Lower lobe of right lung (tissue), 2 donors: ENCODE results near the gene COL20A1. TPM values are rescaled to one million over a fixed set of nuclear protein-coding genes. Genes with fewer than 3 reads are reported as not detected.
"Not testable (repeated sequence)": the region's sequence is repeated elsewhere in the genome, so short reads cannot be mapped to it uniquely, and the experiment has no call there.

Experiments used
- ATAC-seq, 2 donors: fragments of 200-7000 bp; cut with Tn5 transposase; one replicate each; pipeline ENCODE4 v1.9.1; 2020 to 2022; ENCODE audit warnings: mild to moderate bottlenecking in 2 of 2, moderate library complexity in 2 of 2
- DNase-seq: peaks from one replicate; pipeline ENCODE4 v3.0.0-alpha.2; 2020
- H3K27ac ChIP-seq: fragments of 200-600 bp; one replicate; pipeline ENCODE4 v1.8.0; 2022
- H3K27me3 ChIP-seq: fragments of 200-600 bp; one replicate; pipeline ENCODE4 v1.8.0; 2022; ENCODE audit warnings: low read depth
- H3K36me3 ChIP-seq: fragments of 200-600 bp; one replicate; pipeline ENCODE4 v1.8.0; 2022; ENCODE audit warnings: mild to moderate bottlenecking
- H3K4me1 ChIP-seq: fragments of 200-600 bp; one replicate; pipeline ENCODE4 v1.8.0; 2022
- H3K4me3 ChIP-seq: fragments of 200-600 bp; one replicate; pipeline ENCODE4 v1.8.0; 2022; ENCODE audit warnings: mild to moderate bottlenecking
- H3K9me3 ChIP-seq: fragments of 200-600 bp; one replicate; pipeline ENCODE4 v1.8.0; 2022
- intact Hi-C: fragments of 100-400 bp; cut with DNase I; formaldehyde crosslinking; loops from one replicate; pipeline ENCODE4 v1.11.0; 2022
- total RNA-seq: library from RNA; stranded (reverse); fragmentation: NEBNext Ultra II Directional; extraction: Animal tissue kit (Norgen Biotek cat#: 25700); gene quantifications from one replicate; pipeline ENCODE4 v1.2.1, GENCODE V29; 2021
- TF ChIP-seq, protein P1 (sequence below): fragments of 200-600 bp; IDR thresholded peaks from one replicate; pipeline ENCODE4 v1.8.0; 2022; ENCODE audit warnings: antibody characterized with exemption, mild to moderate bottlenecking
- donor health status: DM: no; HTN: yes; CAD: no; lungs with severe emphysema.

Gene COL20A1
- total RNA-seq, 1 donor from 2014 or later: not detected

DNA sequence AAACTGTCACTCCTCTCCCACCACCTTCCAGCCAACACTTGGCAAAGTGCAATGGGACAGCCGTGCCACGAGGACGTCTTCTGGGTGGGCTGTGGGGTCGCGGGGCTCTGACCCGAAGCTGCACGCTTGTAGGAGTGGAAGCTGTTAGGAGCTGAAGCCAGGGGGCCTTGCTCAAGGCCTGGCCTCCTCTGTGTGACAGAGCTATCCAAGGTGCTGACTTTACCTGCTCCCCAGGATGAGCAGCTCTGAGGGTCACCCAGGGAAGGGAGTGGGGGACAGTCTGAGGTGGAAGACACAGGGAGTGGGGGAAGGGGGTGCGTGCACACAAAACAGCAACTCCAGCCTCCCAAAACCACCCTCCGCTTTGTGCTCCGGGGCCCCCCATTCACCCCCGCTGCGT lies 85.6 kb downstream of the COL20A1 start:
- Histone ChIP-seq H3K36me3 (no peaks in the 10 kb centered on the region), H3K9me3 (no peaks in the 10 kb centered on the region), H3K4me3 (no peak overlapping the region), H3K27ac (no peak overlapping the region), H3K4me1 (no peaks in the 10 kb centered on the region), H3K27me3 (peaks cover 82% of the 10 kb centered on the region)
- ATAC-seq (no peak), DNase-seq (no peak)
- TF ChIP-seq, protein P1, sequence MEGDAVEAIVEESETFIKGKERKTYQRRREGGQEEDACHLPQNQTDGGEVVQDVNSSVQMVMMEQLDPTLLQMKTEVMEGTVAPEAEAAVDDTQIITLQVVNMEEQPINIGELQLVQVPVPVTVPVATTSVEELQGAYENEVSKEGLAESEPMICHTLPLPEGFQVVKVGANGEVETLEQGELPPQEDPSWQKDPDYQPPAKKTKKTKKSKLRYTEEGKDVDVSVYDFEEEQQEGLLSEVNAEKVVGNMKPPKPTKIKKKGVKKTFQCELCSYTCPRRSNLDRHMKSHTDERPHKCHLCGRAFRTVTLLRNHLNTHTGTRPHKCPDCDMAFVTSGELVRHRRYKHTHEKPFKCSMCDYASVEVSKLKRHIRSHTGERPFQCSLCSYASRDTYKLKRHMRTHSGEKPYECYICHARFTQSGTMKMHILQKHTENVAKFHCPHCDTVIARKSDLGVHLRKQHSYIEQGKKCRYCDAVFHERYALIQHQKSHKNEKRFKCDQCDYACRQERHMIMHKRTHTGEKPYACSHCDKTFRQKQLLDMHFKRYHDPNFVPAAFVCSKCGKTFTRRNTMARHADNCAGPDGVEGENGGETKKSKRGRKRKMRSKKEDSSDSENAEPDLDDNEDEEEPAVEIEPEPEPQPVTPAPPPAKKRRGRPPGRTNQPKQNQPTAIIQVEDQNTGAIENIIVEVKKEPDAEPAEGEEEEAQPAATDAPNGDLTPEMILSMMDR: no peak
- intact Hi-C loops: no loop called here

DNA sequence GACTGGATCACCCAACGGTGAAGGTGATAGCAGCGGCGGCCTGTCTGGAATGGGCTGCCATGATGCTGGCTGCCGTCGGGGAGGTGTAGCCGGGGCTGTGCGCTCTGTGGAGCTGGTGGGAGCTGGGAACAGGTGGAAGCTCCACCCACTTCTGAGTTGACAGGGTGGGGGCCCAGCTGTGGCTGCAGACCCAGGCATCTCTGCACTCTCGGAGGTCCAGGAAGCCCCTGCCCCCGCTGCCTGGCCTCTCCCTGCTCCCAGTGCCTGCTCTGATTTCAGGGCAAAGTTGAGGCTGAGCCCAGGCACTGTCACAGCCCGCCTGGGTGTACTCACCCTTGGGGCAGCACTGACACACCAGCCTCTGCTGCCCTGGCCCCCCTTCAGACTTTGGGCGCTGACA lies 86.3 kb downstream of the COL20A1 start:
- DNase-seq: no peak
- peaks cover 76% of the 10 kb centered on the region for H3K27me3 ChIP-seq
- H3K4me3 ChIP-seq: no peak overlapping the region
- intact Hi-C loops: no loop called here
- no peaks in the 10 kb centered on the region for H3K36me3 ChIP-seq
- no peak for ATAC-seq
- TF ChIP-seq, protein P1: no peak
- H3K4me1 ChIP-seq: no peaks in the 10 kb centered on the region
- H3K27ac ChIP-seq: no peak overlapping the region
- H3K9me3 ChIP-seq: no peaks in the 10 kb centered on the region

DNA sequence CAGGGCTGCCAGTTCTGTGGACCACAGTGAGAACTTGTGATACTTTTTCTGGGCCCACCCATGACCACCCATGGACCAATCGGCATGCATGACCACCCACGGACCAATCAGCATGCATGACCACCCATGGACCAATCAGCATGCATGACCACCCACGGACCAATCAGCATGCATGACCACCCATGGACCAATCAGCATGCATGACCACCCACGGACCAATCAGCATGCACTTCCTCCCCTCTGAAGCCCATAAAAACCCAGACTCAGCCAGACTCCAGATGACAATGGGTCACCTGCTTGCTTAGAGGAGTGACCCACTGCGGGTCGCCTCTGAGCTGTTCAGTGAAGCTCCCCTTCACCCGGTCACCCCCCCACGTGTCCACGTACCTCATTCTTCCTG lies 86.9 kb downstream of the COL20A1 start:
- H3K4me3 ChIP-seq, intact Hi-C loops, H3K36me3 ChIP-seq, H3K9me3 ChIP-seq, H3K4me1 ChIP-seq, H3K27ac ChIP-seq, ATAC-seq, DNase-seq: not testable (repeated sequence)
- peaks cover 74% of the 10 kb centered on the region for H3K27me3 ChIP-seq

DNA sequence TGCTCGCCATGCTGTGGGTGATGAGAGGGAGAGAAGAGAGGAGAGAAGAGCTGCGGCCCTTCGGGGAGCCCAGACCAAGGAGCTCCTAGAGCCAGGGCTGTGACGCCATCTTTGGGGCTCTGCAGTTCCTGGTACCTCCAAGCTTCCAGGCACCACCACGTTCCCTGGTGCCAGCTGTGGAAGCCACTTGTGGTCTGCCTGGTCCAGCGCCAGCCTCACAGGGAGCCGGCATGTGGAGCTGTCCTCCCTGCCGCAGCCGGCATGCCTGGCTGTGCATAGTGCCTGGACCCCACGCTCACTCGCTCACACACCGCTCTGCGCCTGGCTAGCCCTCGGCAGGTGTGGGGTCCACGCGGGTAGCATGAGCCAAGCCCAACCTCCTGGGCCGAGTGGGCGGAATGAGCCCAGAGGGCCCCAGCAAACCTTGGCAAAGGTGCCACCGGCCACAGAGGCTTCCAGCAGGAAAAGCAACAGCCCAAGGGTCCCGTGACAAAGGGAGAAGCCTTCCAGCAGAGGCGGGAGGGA lies 87.4 kb downstream of the COL20A1 start:
- peaks cover 70% of the 10 kb centered on the region for H3K27me3 ChIP-seq

DNA sequence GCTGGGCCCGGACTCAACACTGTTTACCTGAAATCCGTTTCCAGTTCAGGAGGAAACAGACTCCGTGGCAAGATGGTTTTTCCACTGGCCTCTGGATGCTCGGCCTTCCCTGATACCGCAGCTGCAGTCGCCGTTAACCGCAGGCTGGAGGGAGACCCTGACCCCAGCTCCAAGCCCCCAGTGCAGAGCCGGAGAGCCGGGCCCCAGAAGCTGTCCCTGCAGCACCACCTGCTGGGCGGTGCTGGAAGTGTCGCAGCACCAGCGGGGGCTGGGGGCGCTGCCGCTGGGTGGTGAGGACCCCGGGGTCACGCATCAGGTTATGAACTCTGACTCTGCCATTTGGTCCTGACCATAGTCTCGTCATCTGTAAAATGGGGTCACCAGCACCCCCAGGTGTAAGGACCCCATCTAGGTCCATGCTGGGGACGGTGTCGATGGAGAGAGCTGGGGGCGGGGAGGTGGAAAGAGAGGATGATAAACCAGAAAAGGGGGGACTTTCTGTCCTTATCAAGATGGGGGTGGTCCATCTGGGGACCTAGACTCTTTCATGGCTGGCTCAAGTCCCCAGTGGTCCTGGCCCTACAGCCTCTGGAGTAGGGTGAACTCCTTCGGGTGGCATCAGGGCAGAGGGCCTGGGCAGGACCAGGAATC lies 88.9 kb downstream of the COL20A1 start:
- peaks cover 61% of the 10 kb centered on the region for H3K27me3 ChIP-seq

More for the DNA sequence above, 87.4 kb downstream of the COL20A1 start:
- ATAC-seq (no peak), DNase-seq (no peak)
- Histone ChIP-seq H3K4me3 (no peak overlapping the region), H3K4me1 (no peaks in the 10 kb centered on the region), H3K36me3 (no peaks in the 10 kb centered on the region), H3K27ac (no peak overlapping the region), H3K9me3 (no peaks in the 10 kb centered on the region)
- TF ChIP-seq, protein P1: no peak
- intact Hi-C loops: no loop called here

More for the DNA sequence above, 88.9 kb downstream of the COL20A1 start:
- H3K27ac ChIP-seq: no peak overlapping the region
- no peaks in the 10 kb centered on the region for H3K4me1 ChIP-seq
- no peak overlapping the region for H3K4me3 ChIP-seq
- peaks cover 11% of the 10 kb centered on the region for H3K9me3 ChIP-seq
- TF ChIP-seq, protein P1: peak; percentile 89
- peak; percentile 42 to 49 for ATAC-seq
- no peak for DNase-seq
- H3K36me3 ChIP-seq: no peaks in the 10 kb centered on the region
- intact Hi-C loops: no loop called here
